ENCODE results near the gene BRICD5. TPM values are rescaled to one million over a fixed set of nuclear protein-coding genes. Genes with fewer than 3 reads are reported as not detected.
"Not testable (repeated sequence)": the region's sequence is repeated elsewhere in the genome, so short reads cannot be mapped to it uniquely, and the experiment has no call there.

The BRICD5 gene
- total RNA-seq, 2 donors from 2014 or later = 6.2 to 23.7 TPM

DNA sequence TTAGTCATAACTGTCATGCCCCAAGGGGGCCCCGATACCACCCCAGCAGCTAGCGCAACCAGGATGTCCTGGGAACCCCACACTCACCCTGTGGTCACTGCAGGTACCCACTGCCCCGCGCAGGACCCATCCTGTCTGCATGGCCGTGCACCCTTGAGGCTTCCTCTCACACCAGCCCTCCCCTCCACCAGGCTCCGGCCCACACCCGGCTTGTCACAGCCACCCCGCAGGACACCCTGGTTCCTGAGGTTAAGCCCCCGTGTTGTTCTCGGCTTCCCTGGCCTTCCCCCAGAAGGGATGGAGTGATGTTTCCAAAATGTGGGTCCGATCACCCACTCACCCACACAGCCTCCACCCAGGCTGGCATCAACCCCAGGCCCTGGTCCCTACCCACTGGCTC, 33.1 kb upstream of the BRICD5 start:
- peaks cover 0 to 2% of the 10 kb centered on the region in 2 donors for H3K4me1 Mint-ChIP-seq (ENCODE audit: low read depth in 2 of 2)
- H3K27ac Mint-ChIP-seq = no peak overlapping the region
- H3K27me3 Mint-ChIP-seq = no peaks in the 10 kb centered on the region
- ATAC-seq = no peak
- H3K9me3 Mint-ChIP-seq = no peaks in the 10 kb centered on the region
- no peak overlapping the region for H3K4me3 Mint-ChIP-seq
- DNase-seq (ENCODE audit: low spot score) = peak; percentile 57
- H3K36me3 Mint-ChIP-seq = no peaks in the 10 kb centered on the region

DNA sequence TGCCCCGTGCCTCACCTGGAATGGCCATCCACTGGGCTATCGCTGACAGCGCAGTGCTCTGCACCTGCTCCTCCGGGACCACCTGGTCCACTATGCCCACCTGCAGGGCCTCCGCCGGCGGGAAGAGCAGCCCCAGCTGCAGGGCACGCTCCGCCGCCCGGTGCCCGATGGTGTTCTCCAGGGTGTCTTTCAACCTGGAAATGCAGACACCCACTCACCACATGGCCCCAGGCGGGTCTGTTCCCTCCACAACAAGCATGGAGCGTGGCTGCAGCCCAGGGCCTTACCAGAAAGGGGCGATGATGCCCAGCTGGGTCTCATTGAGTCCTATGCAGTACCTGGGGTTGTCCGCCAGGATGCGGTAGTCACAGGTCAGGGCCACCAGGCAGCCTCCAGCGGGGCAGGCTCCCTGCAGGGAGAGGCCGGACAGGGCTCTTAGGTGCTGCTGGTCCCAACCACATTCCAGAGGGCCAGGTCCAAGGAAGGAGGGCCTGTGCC, 32.4 kb upstream of the BRICD5 start:
- H3K4me1 Mint-ChIP-seq (ENCODE audit: low read depth in 2 of 2) = peaks cover 0 to 2% of the 10 kb centered on the region in 2 donors
- no peaks in the 10 kb centered on the region for H3K27me3 Mint-ChIP-seq
- H3K4me3 Mint-ChIP-seq = no peak overlapping the region
- no peaks in the 10 kb centered on the region for H3K9me3 Mint-ChIP-seq
- no peak overlapping the region for H3K27ac Mint-ChIP-seq
- ATAC-seq (no peak), DNase-seq (ENCODE audit: low spot score) (peak; percentile 58)
- H3K36me3 Mint-ChIP-seq = no peaks in the 10 kb centered on the region

- Mint-ChIP-seq H3K4me1 (ENCODE audit: low read depth in 2 of 2) (peaks cover 0 to 2% of the 10 kb centered on the region in 2 donors), H3K9me3 (no peaks in the 10 kb centered on the region), H3K27ac (no peak overlapping the region), H3K27me3 (no peaks in the 10 kb centered on the region), H3K4me3 (no peak overlapping the region), H3K36me3 (no peaks in the 10 kb centered on the region)
- DNase-seq (ENCODE audit: low spot score) (peak; percentile 35), ATAC-seq (no peak)
These were observed 31.9 kb upstream of the BRICD5 start for GRCh38 chr16:2242598-2242997.

DNA sequence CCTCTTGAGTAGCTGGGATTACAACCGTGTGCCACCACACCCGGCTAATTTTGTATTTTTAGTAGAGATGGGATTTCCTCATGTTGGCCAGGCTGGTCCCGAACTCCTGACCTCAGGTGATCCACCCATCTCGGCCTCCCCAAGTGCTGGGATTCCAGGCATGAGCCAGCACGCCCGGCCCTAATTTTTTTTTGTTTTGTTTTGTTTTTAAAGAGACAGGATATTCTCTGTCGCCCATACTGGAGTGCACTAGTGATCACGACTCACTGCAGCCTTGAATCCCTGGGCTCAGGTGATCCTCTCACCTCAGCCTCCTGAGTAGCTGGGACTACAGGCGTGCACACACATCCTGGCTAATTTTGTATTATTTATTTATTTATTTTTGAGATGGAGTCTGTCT, 29.7 kb upstream of the BRICD5 start:
- DNase-seq (ENCODE audit: low spot score); H3K4me3 Mint-ChIP-seq; H3K4me1 Mint-ChIP-seq (ENCODE audit: low read depth in 2 of 2); H3K27ac Mint-ChIP-seq; H3K9me3 Mint-ChIP-seq; H3K27me3 Mint-ChIP-seq; ATAC-seq; H3K36me3 Mint-ChIP-seq: not testable (repeated sequence)

DNA sequence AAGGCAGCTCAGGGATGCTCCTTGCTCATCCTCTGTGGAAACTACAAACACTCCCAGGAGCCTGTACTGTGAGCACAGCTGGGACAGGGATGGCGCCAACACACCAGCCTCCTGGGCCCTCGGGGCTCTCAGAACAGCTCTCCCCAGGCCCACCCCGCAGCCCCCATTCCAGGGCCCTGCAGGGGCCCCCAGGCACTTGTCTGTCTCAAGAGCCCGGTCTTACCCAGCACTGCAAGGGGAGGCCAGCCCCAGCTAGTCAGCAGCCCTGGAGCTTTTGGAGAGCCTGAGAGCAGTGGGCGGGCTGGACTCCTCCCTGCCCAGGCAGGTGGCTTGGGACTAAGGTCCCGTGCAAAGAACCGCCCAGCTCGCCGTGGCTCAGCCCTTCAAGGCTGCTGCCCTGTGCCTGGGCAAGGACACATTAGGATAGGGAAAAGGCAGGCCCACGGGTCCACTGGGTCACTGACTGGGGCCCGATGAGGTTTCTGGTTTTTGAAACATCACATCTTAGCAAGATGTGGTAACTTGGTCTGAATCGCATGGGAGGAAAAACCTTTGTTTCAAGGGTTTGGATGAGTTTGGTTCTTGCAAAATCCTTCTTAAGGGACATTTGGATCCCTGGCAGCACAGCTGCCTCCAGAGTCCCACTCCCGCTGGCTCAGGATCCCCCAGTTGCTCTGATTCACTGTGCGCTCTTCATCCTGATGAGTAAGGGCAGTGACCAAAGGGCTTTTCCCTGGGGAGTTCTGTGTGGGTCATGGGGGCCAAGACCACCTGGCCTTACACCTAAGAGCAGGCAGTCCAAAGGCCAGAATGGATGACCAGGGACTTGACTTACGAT, 28.4 kb upstream of the BRICD5 start:
- no peaks in the 10 kb centered on the region for H3K9me3 Mint-ChIP-seq
- no peak for ATAC-seq
- peaks cover 0 to 2% of the 10 kb centered on the region in 2 donors for H3K27me3 Mint-ChIP-seq
- H3K4me1 Mint-ChIP-seq (ENCODE audit: low read depth in 2 of 2) = peaks cover 0 to 2% of the 10 kb centered on the region in 2 donors
- no peak overlapping the region for H3K27ac Mint-ChIP-seq
- no peaks in the 10 kb centered on the region for H3K36me3 Mint-ChIP-seq
- H3K4me3 Mint-ChIP-seq = no peak overlapping the region
- DNase-seq (ENCODE audit: low spot score) = no peak

- Mint-ChIP-seq H3K9me3 (no peaks in the 10 kb centered on the region), H3K27me3 (peaks cover 0 to 2% of the 10 kb centered on the region in 2 donors), H3K36me3 (no peaks in the 10 kb centered on the region), H3K4me1 (ENCODE audit: low read depth in 2 of 2) (peaks cover 0 to 2% of the 10 kb centered on the region in 2 donors), H3K27ac (no peak overlapping the region), H3K4me3 (no peak overlapping the region)
- DNase-seq (ENCODE audit: low spot score) (no peak), ATAC-seq (no peak)
These were observed 27.6 kb upstream of the BRICD5 start for GRCh38 chr16:2238150-2238837.

GRCh38 chr16:2237493-2238149, 27.0 kb upstream of the BRICD5 start:
- Mint-ChIP-seq H3K27me3 (peaks cover 0 to 2% of the 10 kb centered on the region in 2 donors), H3K36me3 (no peaks in the 10 kb centered on the region), H3K27ac (no peak overlapping the region), H3K9me3 (no peaks in the 10 kb centered on the region), H3K4me3 (no peak overlapping the region), H3K4me1 (ENCODE audit: low read depth in 2 of 2) (peaks cover 0 to 2% of the 10 kb centered on the region in 2 donors)
- ATAC-seq (no peak), DNase-seq (ENCODE audit: low spot score) (no peak)

DNA sequence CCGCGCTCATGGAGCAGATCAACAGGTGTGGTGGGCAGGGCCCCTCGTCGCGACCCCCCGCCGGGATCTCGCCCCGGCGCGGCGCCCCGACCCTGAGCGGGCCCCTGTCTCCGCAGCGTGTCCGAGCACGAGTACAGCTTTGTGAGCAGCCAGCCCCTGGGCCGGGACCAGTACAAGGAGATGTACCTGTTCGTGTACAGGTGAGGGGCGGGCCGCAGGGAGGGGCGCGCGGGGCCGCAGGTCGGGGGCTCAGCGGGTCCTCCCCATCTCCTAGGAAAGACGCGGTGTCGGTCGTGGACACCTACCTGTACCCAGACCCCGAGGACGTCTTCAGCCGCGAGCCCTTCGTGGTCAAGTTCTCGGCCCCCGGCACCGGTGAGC, 26.4 kb upstream of the BRICD5 start:
- H3K4me1 Mint-ChIP-seq (ENCODE audit: low read depth in 2 of 2) = no peaks in the 10 kb centered on the region
- ATAC-seq (no peak), DNase-seq (ENCODE audit: low spot score) (no peak)
- no peaks in the 10 kb centered on the region for H3K9me3 Mint-ChIP-seq
- H3K27me3 Mint-ChIP-seq = peaks cover 0 to 2% of the 10 kb centered on the region in 2 donors
- no peak overlapping the region for H3K4me3 Mint-ChIP-seq
- no peak overlapping the region for H3K27ac Mint-ChIP-seq
- no peaks in the 10 kb centered on the region for H3K36me3 Mint-ChIP-seq

DNA sequence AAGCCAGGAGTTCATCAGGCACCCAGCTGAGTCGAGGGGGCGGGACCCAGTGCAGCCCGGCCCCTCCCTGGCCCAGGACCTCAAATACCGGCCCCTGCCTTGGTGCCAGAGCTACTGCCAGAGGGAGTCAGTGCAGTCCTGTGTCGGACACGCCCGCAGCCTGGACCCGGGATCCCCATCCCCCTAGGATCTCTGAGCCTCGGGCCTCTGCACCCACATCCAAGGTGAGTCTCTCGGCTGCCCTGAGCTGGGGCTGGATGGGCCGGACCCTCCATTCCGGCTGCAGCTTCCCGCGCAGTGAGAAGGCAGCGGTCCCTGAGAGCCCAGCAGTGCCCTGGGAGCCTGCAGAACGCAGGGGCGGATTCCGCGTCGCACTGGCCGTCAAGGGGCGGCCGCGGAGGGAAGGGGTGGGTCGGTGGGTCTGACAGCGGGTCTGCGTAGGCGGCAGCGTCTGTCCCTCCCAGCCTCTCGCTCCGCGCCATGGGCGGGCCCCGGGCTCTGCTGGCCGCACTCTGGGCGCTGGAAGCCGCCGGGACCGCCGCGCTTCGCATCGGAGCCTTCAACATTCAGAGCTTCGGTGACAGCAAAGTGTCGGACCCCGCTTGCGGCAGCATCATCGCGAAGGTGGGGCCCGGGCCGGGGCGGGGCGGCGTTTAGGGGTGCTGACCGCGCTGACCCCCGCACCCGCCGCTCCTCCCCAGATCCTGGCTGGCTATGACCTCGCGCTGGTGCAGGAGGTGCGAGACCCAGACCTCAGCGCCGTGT, 25.9 kb upstream of the BRICD5 start, which contains the start of gene DNASE1L2:
Gene DNASE1L2, plus strand, starts transcription at position 108 of the 765 bp plus-strand sequence. Its CDS starts 373 bp downstream, at position 481.
- no peak for DNase-seq (ENCODE audit: low spot score)
- no peak for ATAC-seq
- no peak within 1 kb of the TSS for H3K27ac Mint-ChIP-seq
- peaks cover 0 to 2% of the 10 kb centered on the region in 2 donors for H3K27me3 Mint-ChIP-seq
- H3K9me3 Mint-ChIP-seq = no peaks in the 10 kb centered on the region
- H3K4me3 Mint-ChIP-seq = no peak within 1 kb of the TSS
- H3K36me3 Mint-ChIP-seq = no peaks in the 10 kb centered on the region
- no peaks in the 10 kb centered on the region for H3K4me1 Mint-ChIP-seq (ENCODE audit: low read depth in 2 of 2)

DNA sequence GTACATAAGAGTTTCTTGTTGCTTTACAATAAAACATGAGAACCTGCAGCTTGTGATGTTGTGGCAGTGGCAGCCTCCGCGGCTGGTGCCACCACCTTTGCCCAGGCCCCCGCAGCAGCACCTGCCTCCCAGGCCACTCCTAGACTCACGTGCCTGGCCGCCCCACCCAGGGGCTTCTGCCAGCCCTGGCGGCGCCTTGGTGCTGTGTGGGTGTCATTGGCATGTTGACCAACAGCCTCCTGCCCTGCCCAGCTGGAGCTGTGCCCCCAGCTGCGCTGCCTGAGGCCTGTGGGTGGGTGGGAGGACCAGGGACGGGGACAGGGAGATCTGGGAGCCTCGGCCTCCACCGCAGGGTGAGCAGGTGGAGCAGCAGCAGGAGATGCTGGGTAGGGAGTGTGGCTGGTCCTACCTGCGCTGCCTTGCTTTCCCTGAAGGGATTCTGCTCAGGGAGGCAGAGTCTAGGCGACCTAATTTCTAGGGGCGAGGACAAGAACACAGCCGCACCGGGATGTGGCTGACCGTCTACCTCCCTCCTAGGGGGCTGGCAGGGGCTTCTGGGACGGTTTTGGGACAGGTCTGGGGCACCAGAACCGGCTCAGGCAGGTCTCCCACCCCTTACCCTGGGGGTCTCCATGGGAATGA, 25.2 kb upstream of the BRICD5 start:
- ATAC-seq = no peak
- H3K4me1 Mint-ChIP-seq (ENCODE audit: low read depth in 2 of 2) = no peaks in the 10 kb centered on the region
- peaks cover 0 to 2% of the 10 kb centered on the region in 2 donors for H3K27me3 Mint-ChIP-seq
- H3K4me3 Mint-ChIP-seq = no peak overlapping the region
- DNase-seq (ENCODE audit: low spot score) = no peak
- no peak overlapping the region for H3K27ac Mint-ChIP-seq
- no peaks in the 10 kb centered on the region for H3K9me3 Mint-ChIP-seq
- H3K36me3 Mint-ChIP-seq = no peaks in the 10 kb centered on the region

DNA sequence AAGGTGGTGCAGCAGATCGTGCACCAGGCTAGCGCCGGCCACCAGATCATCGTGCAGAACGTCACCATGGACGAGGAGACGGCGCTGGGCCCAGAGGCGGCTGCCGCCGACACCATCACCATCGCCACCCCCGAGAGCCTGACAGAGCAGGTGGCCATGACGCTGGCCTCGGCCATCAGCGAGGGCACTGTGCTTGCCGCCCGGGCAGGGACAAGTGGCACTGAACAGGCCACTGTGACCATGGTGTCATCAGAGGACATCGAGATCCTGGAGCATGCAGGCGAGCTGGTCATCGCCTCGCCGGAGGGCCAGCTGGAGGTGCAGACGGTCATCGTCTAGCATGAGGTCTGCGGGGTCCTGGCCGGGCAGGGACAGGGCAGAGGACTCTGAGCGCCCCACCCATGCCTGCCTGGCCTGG, 24.6 kb upstream of the BRICD5 start:
- no peak for DNase-seq (ENCODE audit: low spot score)
- H3K9me3 Mint-ChIP-seq = no peaks in the 10 kb centered on the region
- no peak for ATAC-seq
- H3K27me3 Mint-ChIP-seq = peaks cover 0 to 2% of the 10 kb centered on the region in 2 donors
- no peak overlapping the region for H3K4me3 Mint-ChIP-seq
- H3K27ac Mint-ChIP-seq = no peak overlapping the region
- no peaks in the 10 kb centered on the region for H3K4me1 Mint-ChIP-seq (ENCODE audit: low read depth in 2 of 2)
- H3K36me3 Mint-ChIP-seq = no peaks in the 10 kb centered on the region

DNA sequence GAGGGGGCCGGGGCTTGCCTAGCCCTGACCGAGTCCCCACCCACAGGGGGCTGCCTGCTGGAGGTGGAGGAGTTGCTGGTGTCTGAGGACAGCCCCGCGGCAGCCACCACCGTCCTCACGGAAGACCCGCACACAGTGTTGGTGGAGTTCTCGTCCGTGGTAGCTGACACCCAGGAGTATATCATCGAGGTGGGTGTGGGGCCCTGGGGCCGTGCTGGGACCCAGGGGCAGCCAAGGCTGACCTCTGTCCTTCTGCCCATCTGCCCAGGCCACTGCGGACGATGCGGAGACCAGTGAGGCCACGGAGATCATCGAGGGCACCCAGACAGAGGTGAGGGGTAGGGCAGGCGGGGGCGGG, 24.1 kb upstream of the BRICD5 start:
- H3K36me3 Mint-ChIP-seq = no peaks in the 10 kb centered on the region
- H3K27ac Mint-ChIP-seq = no peak overlapping the region
- no peaks in the 10 kb centered on the region for H3K4me1 Mint-ChIP-seq (ENCODE audit: low read depth in 2 of 2)

More for the DNA sequence above, 24.1 kb upstream of the BRICD5 start:
- no peak overlapping the region for H3K4me3 Mint-ChIP-seq
- H3K27me3 Mint-ChIP-seq = peaks cover 0 to 2% of the 10 kb centered on the region in 2 donors
- no peaks in the 10 kb centered on the region for H3K9me3 Mint-ChIP-seq
- ATAC-seq (no peak), DNase-seq (ENCODE audit: low spot score) (no peak)

All from natural killer cell treated with Interleukin-12 subunit alpha and Interleukin-12 subunit beta and Interleukin-15 and Interleukin-18, amount 100 ng/mL, for 72 hours (primary cell).